Neural cell (in vitro differentiated cells): ENCODE results near the gene SLC15A5.

Experiments used
- CTCF ChIP-seq: fragments of 450-650 bp; IDR thresholded peaks from 2 replicates; pipeline ENCODE4 v1.5.1; 2014; ENCODE audit warnings: antibody characterized with exemption, mild to moderate bottlenecking, moderate library complexity; ENCODE audit not compliant: poor library complexity, severe bottlenecking
- SMC3 ChIP-seq: fragments of 450-650 bp; conservative IDR thresholded peaks from 2 replicates; pipeline ENCODE4 v1.6.1; 2014; ENCODE audit warnings: antibody characterized with exemption, mild to moderate bottlenecking, moderate library complexity; ENCODE audit not compliant: poor library complexity

DNA sequence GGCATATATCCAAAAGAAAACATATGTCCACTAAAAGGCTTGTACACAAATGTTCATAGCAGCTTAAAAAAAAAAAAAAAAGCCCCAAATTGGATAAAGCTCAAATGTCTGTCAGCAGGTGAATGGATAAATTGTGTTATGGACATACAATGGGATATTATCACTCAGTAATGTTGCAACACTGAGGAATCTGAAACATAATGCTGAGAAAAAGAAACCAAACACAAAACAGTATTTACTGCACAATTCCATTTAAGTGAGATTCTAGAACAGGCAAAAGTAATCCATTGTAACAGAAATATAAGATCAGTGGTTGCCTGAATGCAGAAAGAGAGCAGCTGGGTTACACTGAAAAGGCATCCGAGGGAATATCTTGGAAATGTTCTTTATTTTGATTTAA, 117.9 kb downstream of the SLC15A5 start:
- TF ChIP-seq CTCF (no peak), SMC3 (no peak)
